HL-60/S4 treated with retinoic acid at 250 ng/mL for 4 days and 3 days (cell line): ENCODE measurements around the gene COG7.

Source experiments
- in situ Hi-C: fragments of 300-500 bp; cut with MboI; formaldehyde crosslinking; loops from 2 replicates; pipeline ENCODE4 v1.7.0; 2022; ENCODE audit warnings: low sequenced_read_pairs

Gene COG7

GRCh38 chr16:23367564-23367963, 85.4 kb downstream of the COG7 start:
- in situ Hi-C loops: loop anchor here (10.0 kb wide), 1 partner anchor 57 kb away; no protein-coding TSS in a partner anchor

GRCh38 chr16:23366341-23366740, 86.6 kb downstream of the COG7 start:
- in situ Hi-C loops: loop anchor here (10.0 kb wide), 1 partner anchor 58 kb away; no protein-coding TSS in a partner anchor

- in situ Hi-C loops: loop anchor here (10.0 kb wide), 1 partner anchor 59 kb away; no protein-coding TSS in a partner anchor
Measured at GRCh38 chr16:23365602-23366240, 87.3 kb downstream of the COG7 start.

GRCh38 chr16:23362460-23363317, 90.3 kb downstream of the COG7 start:
- in situ Hi-C loops: loop anchor here (10.0 kb wide), 1 partner anchor 62 kb away; no protein-coding TSS in a partner anchor

- in situ Hi-C loops: no loop called here
Measured at GRCh38 chr16:23359092-23359760, 93.8 kb downstream of the COG7 start.

GRCh38 chr16:23357761-23358290, 95.2 kb downstream of the COG7 start:
- in situ Hi-C loops: no loop called here

GRCh38 chr16:23356941-23357340, 96.0 kb downstream of the COG7 start:
- in situ Hi-C loops: no loop called here

- in situ Hi-C loops: no loop called here
Measured at GRCh38 chr16:23355106-23355670, 97.8 kb downstream of the COG7 start.

GRCh38 chr16:23354246-23354645, 98.7 kb downstream of the COG7 start:
- in situ Hi-C loops: no loop called here

- in situ Hi-C loops: no loop called here
Measured at GRCh38 chr16:23353440-23353839, 99.5 kb downstream of the COG7 start.

GRCh38 chr16:23351360-23351759, 101.6 kb downstream of the COG7 start:
- in situ Hi-C loops: no loop called here

- in situ Hi-C loops: no loop called here
Measured at GRCh38 chr16:23348579-23349469, 104.2 kb downstream of the COG7 start.

GRCh38 chr16:23345237-23345636, 107.8 kb downstream of the COG7 start:
- in situ Hi-C loops: no loop called here

GRCh38 chr16:23343643-23344612, 109.1 kb downstream of the COG7 start:
- in situ Hi-C loops: no loop called here

GRCh38 chr16:23342083-23342640, 110.8 kb downstream of the COG7 start:
- in situ Hi-C loops: no loop called here

- in situ Hi-C loops: no loop called here
Measured at GRCh38 chr16:23339787-23340186, 113.2 kb downstream of the COG7 start.
